NCI-H1092 (cell line): ENCODE results near the gene EMX1.

Source experiments
- DNase-seq: peaks from one replicate; lab custom pipeline; 2025; lab: John Stamatoyannopoulos, UW

EMX1 gene

GRCh38 chr2:72942881-72943418 is 25.6 kb downstream of the EMX1 start:
- no peak for DNase-seq

- DNase-seq, result no peak
Observed at GRCh38 chr2:72943540-72944395, 26.4 kb downstream of the EMX1 start.

GRCh38 chr2:72944804-72945449 is 27.6 kb downstream of the EMX1 start:
- DNase-seq, result no peak

GRCh38 chr2:72945450-72946019 is 28.2 kb downstream of the EMX1 start:
- DNase-seq, result no peak

- no peak for DNase-seq
Observed at GRCh38 chr2:72946466-72946865, 29.1 kb downstream of the EMX1 start.

- DNase-seq, result no peak
Observed at GRCh38 chr2:72947952-72948830, 30.9 kb downstream of the EMX1 start.

- no peak for DNase-seq
Observed at GRCh38 chr2:72949045-72949444, 31.7 kb downstream of the EMX1 start.

GRCh38 chr2:72949642-72950041 is 32.3 kb downstream of the EMX1 start:
- DNase-seq, result no peak

- no peak for DNase-seq
Observed at GRCh38 chr2:72950558-72951255, 33.4 kb downstream of the EMX1 start.

- DNase-seq, result no peak
Observed at GRCh38 chr2:72951303-72952095, 34.2 kb downstream of the EMX1 start.

- DNase-seq, result no peak
Observed at GRCh38 chr2:72952110-72952823, 34.9 kb downstream of the EMX1 start.

GRCh38 chr2:72952961-72953360 is 35.6 kb downstream of the EMX1 start:
- no peak for DNase-seq

GRCh38 chr2:72953528-72953927 is 36.2 kb downstream of the EMX1 start:
- DNase-seq, result no peak

- DNase-seq, result no peak
Observed at GRCh38 chr2:72953976-72954375, 36.7 kb downstream of the EMX1 start.

- no peak for DNase-seq
Observed at GRCh38 chr2:72954376-72955227, 37.3 kb downstream of the EMX1 start.

GRCh38 chr2:72955228-72956049 is 38.1 kb downstream of the EMX1 start:
- no peak for DNase-seq

- no peak for DNase-seq
Observed at GRCh38 chr2:72956050-72956395, 38.7 kb downstream of the EMX1 start.

- DNase-seq, result no peak
Observed at GRCh38 chr2:72956936-72957335, 39.6 kb downstream of the EMX1 start.
